PC-3 (cell line): ENCODE results near the gene WNK4.

Experiments used
- CTCF ChIP-seq: fragments of 300-600 bp; sonication (generic); conservative IDR thresholded peaks from 2 replicates; pipeline ENCODE4 v1.5.1; 2017; ENCODE audit warnings: antibody characterized with exemption, low read depth, mild to moderate bottlenecking, low read length
- EZH2 ChIP-seq: fragments of 300-600 bp; sonication (generic); IDR thresholded peaks from one replicate; pipeline ENCODE4 v1.6.1; 2017; ENCODE audit warnings: antibody characterized with exemption, mild to moderate bottlenecking, low read length; ENCODE audit not compliant: unreplicated experiment
- EZH2phosphoT487 ChIP-seq: fragments of 300-600 bp; sonication (generic); IDR thresholded peaks from 2 replicates; pipeline ENCODE4 v1.6.1; 2018; ENCODE audit warnings: mild to moderate bottlenecking, antibody characterized with exemption, low read length, borderline replicate concordance

GRCh38 chr17:42744283-42744805 is 36.1 kb upstream of the WNK4 start:
- peak; percentile 14; the same call in 1 of the 2 replicates for TF ChIP-seq CTCF
- TF ChIP-seq EZH2: no peak
- no peak for TF ChIP-seq EZH2phosphoT487
